DND-41 (cell line): ENCODE data around the gene HDAC8.

Experiments
- ATAC-seq: fragments of 200-7000 bp; cut with Tn5 transposase; 3 replicates; pipeline ENCODE4 v1.9.1; 2021; ENCODE audit warnings: low read depth; ENCODE audit not compliant: insufficient read depth
- DNase-seq: peaks from one replicate; pipeline ENCODE4 v3.0.0-alpha.2; 2020
- H2AFZ ChIP-seq: 2 replicates; pipeline ENCODE4 v1.6.0; 2012; ENCODE audit warnings: low read depth, low read length
- H3K27ac ChIP-seq: 2 replicates; pipeline ENCODE4 v1.5.1; 2012; ENCODE audit warnings: low read length, inconsistent platforms
- H3K27me3 ChIP-seq: fragments of 200-600 bp; sonication (generic); 2 replicates; pipeline ENCODE4 v1.6.0; 2012; ENCODE audit warnings: low read length, mild to moderate bottlenecking, inconsistent platforms; ENCODE audit not compliant: insufficient read depth, poor library complexity
- H3K36me3 ChIP-seq: 2 replicates; pipeline ENCODE4 v1.5.1; 2012; ENCODE audit warnings: low read length, inconsistent platforms; ENCODE audit not compliant: insufficient read depth
- H3K4me1 ChIP-seq: 2 replicates; pipeline ENCODE4 v1.5.1; 2012; ENCODE audit warnings: mild to moderate bottlenecking, low read length; ENCODE audit not compliant: insufficient read depth
- H3K4me2 ChIP-seq: 2 replicates; pipeline ENCODE4 v1.6.0; 2012; ENCODE audit warnings: mild to moderate bottlenecking, moderate library complexity, low read length, inconsistent platforms; ENCODE audit not compliant: insufficient read depth
- H3K4me3 ChIP-seq, 2 experiments: fragments of 200-600 bp in 1 of 2; shearing (Covaris generic) in 1 of 2; 2 replicates each; pipeline ENCODE4 v1.5.1; 2012 to 2016; ENCODE audit warnings: inconsistent platforms in 2 of 2, low read length in 2 of 2, mild to moderate bottlenecking in 2 of 2, low read depth in 1 of 2, moderate library complexity in 1 of 2
- H3K79me2 ChIP-seq: 2 replicates; pipeline ENCODE4 v1.6.0; 2012; ENCODE audit warnings: low read length, inconsistent platforms; ENCODE audit not compliant: insufficient read depth
- H3K9ac ChIP-seq: 2 replicates; pipeline ENCODE4 v1.6.0; 2012; ENCODE audit warnings: low read depth, mild to moderate bottlenecking, inconsistent platforms, low read length, moderate library complexity
- H3K9me3 ChIP-seq: 2 replicates; pipeline ENCODE4 v1.5.1; 2012; ENCODE audit warnings: low read length, moderate library complexity, mild to moderate bottlenecking, inconsistent platforms; ENCODE audit not compliant: insufficient read depth, severe bottlenecking
- H4K20me1 ChIP-seq: 2 replicates; pipeline ENCODE4 v1.6.0; 2012; ENCODE audit warnings: low read length; ENCODE audit not compliant: insufficient read depth
- EZH2 ChIP-seq: IDR thresholded peaks from 3 replicates; pipeline ENCODE4 v1.6.1; 2012; ENCODE audit warnings: borderline replicate concordance, low read depth, mild to moderate bottlenecking, moderate library complexity, low read length, inconsistent platforms; ENCODE audit not compliant: severe bottlenecking
- TF ChIP-seq, protein P1 (sequence below): IDR thresholded peaks from 2 replicates; pipeline ENCODE4 v1.5.1; 2012; ENCODE audit warnings: borderline replicate concordance, low read length, moderate library complexity, mild to moderate bottlenecking; ENCODE audit not compliant: poor library complexity, severe bottlenecking; ENCODE audit errors: extremely low read depth

HDAC8 gene

GRCh38 chrX:72282302-72282701, 290.3 kb downstream of the HDAC8 start:
- H3K36me3 ChIP-seq = no peaks in the 10 kb centered on the region
- no peak overlapping the region for H3K4me3 ChIP-seq
- no peak overlapping the region for H3K9ac ChIP-seq
- H3K79me2 ChIP-seq = no peaks in the 10 kb centered on the region
- no peak for DNase-seq
- H3K4me1 ChIP-seq = peaks cover 1% of the 10 kb centered on the region
- H3K27me3 ChIP-seq = no peaks in the 10 kb centered on the region
- no peak overlapping the region for H2AFZ ChIP-seq
- no peak for ATAC-seq
- no peaks in the 10 kb centered on the region for H3K9me3 ChIP-seq
- no peak for TF ChIP-seq EZH2
- TF ChIP-seq, protein P1, sequence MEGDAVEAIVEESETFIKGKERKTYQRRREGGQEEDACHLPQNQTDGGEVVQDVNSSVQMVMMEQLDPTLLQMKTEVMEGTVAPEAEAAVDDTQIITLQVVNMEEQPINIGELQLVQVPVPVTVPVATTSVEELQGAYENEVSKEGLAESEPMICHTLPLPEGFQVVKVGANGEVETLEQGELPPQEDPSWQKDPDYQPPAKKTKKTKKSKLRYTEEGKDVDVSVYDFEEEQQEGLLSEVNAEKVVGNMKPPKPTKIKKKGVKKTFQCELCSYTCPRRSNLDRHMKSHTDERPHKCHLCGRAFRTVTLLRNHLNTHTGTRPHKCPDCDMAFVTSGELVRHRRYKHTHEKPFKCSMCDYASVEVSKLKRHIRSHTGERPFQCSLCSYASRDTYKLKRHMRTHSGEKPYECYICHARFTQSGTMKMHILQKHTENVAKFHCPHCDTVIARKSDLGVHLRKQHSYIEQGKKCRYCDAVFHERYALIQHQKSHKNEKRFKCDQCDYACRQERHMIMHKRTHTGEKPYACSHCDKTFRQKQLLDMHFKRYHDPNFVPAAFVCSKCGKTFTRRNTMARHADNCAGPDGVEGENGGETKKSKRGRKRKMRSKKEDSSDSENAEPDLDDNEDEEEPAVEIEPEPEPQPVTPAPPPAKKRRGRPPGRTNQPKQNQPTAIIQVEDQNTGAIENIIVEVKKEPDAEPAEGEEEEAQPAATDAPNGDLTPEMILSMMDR = no peak
- no peaks in the 10 kb centered on the region for H4K20me1 ChIP-seq
- H3K27ac ChIP-seq = no peak overlapping the region
- H3K4me2 ChIP-seq = no peak overlapping the region

DNA sequence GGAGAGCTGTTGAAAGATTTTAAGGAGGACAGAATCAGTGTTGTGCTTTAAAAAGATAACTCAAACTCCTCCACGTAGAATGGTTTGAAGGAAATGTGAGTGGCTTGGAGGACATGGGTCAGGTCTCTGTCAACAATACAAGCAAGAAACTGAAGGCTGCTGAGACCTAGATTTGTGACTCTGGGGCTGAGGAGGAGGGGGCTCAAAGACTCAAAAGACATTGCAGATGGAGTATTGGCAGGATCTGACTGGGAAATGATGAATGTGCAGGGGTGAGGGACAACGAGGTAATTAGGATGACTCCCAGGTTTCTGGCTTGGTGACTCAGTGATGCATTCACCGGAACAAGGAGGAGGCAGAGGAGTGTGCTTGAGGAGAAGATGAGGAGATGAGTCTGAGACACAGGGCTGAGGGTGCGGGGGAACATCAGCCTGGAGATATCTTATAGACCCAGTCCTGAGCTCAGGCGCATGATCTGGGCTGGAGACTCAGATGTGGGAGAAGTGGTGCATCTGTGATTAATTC, 292.3 kb downstream of the HDAC8 start:
- Histone ChIP-seq H3K27ac (no peak overlapping the region), H2AFZ (no peak overlapping the region), H3K36me3 (peaks cover 15% of the 10 kb centered on the region), H3K4me1 (peaks cover 12% of the 10 kb centered on the region), H3K9me3 (no peaks in the 10 kb centered on the region), H3K4me2 (no peak overlapping the region), H3K27me3 (no peaks in the 10 kb centered on the region), H3K79me2 (peaks cover 17% of the 10 kb centered on the region), H3K9ac (no peak overlapping the region), H3K4me3 (no peak overlapping the region), H4K20me1 (peaks cover 8% of the 10 kb centered on the region)
- no peak for ATAC-seq
- TF ChIP-seq, protein P1 = no peak
- TF ChIP-seq EZH2 = no peak
- no peak for DNase-seq
